H1 (cell line): ENCODE results near the gene ZNF44.

Source experiments
- CEBPB ChIP-seq: IDR thresholded peaks from 2 replicates; pipeline ENCODE4 v1.6.1; 2012; ENCODE audit warnings: low read depth, low read length
- GABPA ChIP-seq: IDR thresholded peaks from 2 replicates; pipeline ENCODE4 v1.6.1; 2011; ENCODE audit warnings: mild to moderate bottlenecking, low read length, moderate library complexity, borderline replicate concordance; ENCODE audit not compliant: insufficient read depth
- POLR2AphosphoS5 ChIP-seq: IDR thresholded peaks from 2 replicates; pipeline ENCODE4 v1.6.1; 2011; ENCODE audit warnings: low read depth, low read length
- RNF2 ChIP-seq: fragments of 200-900, 300-1000 bp; sonication (generic); IDR thresholded peaks from 2 replicates; pipeline ENCODE4 v1.7.1; 2016; ENCODE audit warnings: borderline replicate concordance, low read depth, mild to moderate bottlenecking, antibody characterized with exemption, low read length; ENCODE audit not compliant: poor library complexity, severe bottlenecking; ENCODE audit errors: missing control alignments

DNA sequence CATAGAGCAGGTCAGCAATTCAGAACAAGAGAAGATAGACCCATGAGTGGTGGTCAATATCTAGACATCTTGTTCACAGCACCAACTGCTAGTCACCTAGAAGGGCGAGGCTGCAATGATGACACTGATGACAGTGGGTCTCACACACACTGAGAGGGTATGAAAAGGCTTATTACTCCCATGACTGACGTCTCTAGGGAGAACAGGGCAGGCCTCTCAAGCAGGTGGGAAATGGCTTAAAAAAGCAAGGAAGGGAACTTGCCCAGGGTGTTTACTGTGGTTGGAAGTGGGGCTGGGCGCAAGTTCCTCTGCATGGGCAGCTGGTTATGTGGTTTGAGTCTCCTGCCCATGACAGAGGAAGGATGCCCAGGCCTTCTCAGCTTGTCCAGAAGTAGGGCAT, 33.8 kb downstream of the ZNF44 start:
- TF ChIP-seq RNF2, result no peak
- TF ChIP-seq POLR2AphosphoS5, result no peak
- TF ChIP-seq CEBPB, result no peak
- TF ChIP-seq GABPA, result no peak
